A549 treated with GW870086 at 1 μM for 4 hours (cell line): ENCODE measurements around the gene PRND. TPM values are rescaled to one million over a fixed set of nuclear protein-coding genes. Genes with fewer than 3 reads are reported as not detected.

Experiments
- total RNA-seq: library from RNA; stranded (reverse); fragments of 200-300 nt; extraction: Qiagen RNA extraction; gene quantifications from 5 replicates; pipeline ENCODE4 v1.2.3, GENCODE V29; 2022; ENCODE audit warnings: low read depth

The PRND gene
- total RNA-seq: not detected in 5 replicates

DNA sequence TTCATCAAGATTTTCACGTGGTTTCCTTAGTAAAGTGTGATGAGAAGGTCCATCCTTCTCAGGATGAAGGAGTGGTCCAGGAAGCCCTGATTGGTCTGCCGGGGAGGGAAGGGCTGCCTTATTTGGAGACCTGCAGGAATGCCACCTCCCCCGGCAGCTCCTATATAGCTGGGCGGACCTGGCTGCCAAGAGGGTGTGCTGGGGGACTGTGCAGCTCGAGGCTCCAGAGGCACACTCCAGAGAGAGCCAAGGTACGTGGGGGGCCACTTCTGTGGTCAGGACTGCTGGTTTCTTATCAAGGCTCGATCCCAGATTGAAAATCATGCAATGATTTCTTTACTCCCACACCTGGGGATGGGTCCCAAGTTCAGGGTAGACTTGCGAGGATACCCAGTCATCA is at the start of gene PRND:
Gene PRND (plus strand): TSS at position 191 of the 400 bp plus-strand sequence. CDS start 2,643 bp downstream, outside the sequence.

Other genes with a start within 250 kb of the PRND start
- 133 to 150 TPM (median 141 TPM) in 5 replicates for gene PRNP, start 35.5 kb upstream of the PRND start, total RNA-seq
- gene RASSF2, start 101.7 kb downstream of the PRND start, total RNA-seq: 22.2 to 34.6 TPM (median 27.3 TPM) in 5 replicates